Measurements from ENCODE around the gene CYFIP2.

- TF ChIP-seq YY1 (IDR thresholded peaks at IDR 0.05; ENCODE audit: low read depth, low read length): no peak
- no peak for TF ChIP-seq FOXK2 (IDR thresholded peaks at IDR 0.05)
- TF ChIP-seq CTCF (IDR thresholded peaks at IDR 0.05 in 2 of 3, conservative IDR thresholded peaks at IDR 0.05 in 1 of 3; ENCODE audit: control insufficient read depth in 2 of 3, extremely low read depth in 1 of 3, insufficient read depth in 1 of 3, low read depth in 3 of 3, low read length in 3 of 3): no peak
- TF ChIP-seq ASH2L (IDR thresholded peaks at IDR 0.05; ENCODE audit: borderline replicate concordance, low read depth): no peak
- peak; percentile 58 to 62; a peak in 3 of 4 replicates for TF ChIP-seq BHLHE40 (IDR thresholded peaks at IDR 0.05; ENCODE audit: borderline replicate concordance in 1 of 2, low read depth in 2 of 2, low read length in 1 of 2)
- TF ChIP-seq, protein P1, sequence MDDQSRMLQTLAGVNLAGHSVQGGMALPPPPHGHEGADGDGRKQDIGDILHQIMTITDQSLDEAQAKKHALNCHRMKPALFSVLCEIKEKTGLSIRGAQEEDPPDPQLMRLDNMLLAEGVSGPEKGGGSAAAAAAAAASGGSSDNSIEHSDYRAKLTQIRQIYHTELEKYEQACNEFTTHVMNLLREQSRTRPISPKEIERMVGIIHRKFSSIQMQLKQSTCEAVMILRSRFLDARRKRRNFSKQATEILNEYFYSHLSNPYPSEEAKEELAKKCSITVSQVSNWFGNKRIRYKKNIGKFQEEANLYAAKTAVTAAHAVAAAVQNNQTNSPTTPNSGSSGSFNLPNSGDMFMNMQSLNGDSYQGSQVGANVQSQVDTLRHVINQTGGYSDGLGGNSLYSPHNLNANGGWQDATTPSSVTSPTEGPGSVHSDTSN (IDR thresholded peaks at IDR 0.05; ENCODE audit: insufficient replicate concordance, low read depth, low read length): peak; percentile 52
- TF ChIP-seq ZNF217 (IDR thresholded peaks at IDR 0.05): no peak
- TF ChIP-seq TAF1 (IDR thresholded peaks at IDR 0.05; ENCODE audit: borderline replicate concordance, low read depth, low read length): no peak
- TF ChIP-seq CBX5 (IDR thresholded peaks at IDR 0.05; ENCODE audit: low read depth): no peak; the same call in 1 of the 2 replicates
- TF ChIP-seq E2F8 (IDR thresholded peaks at IDR 0.05; ENCODE audit: low read depth, partially characterized antibody): no peak
- 0 out of 2 replicates have a peak, but pooled peaks have one; percentile 4 for TF ChIP-seq BCL11A (IDR thresholded peaks at IDR 0.05; ENCODE audit: low read depth, low read length)
- no peak for TF ChIP-seq ETV6 (conservative IDR thresholded peaks at IDR 0.05 in 1 of 2, IDR thresholded peaks at IDR 0.05 in 1 of 2; ENCODE audit: borderline replicate concordance in 1 of 2, low read depth in 1 of 2)
- TF ChIP-seq SMC3 (IDR thresholded peaks at IDR 0.05; ENCODE audit: borderline replicate concordance, low read length): peak; percentile 20; the same call in 1 of the 2 replicates
Measured at GRCh38 chr5:157252711-157253465, 13.0 kb upstream of the CYFIP2 start.
